ENCODE results near the gene MEI4. TPM values are rescaled to one million over a fixed set of nuclear protein-coding genes. Genes with fewer than 3 reads are reported as not detected.

The MEI4 gene
- total RNA-seq, 1 donor from 2014 or later: not detected

- no peak overlapping the region for H3K27ac Mint-ChIP-seq (ENCODE audit: unreplicated experiment)
- DNase-seq (ENCODE audit: low spot score): no peak
- no peak for TF ChIP-seq CTCF (IDR thresholded peaks at IDR 0.05)
- H3K27me3 Mint-ChIP-seq (ENCODE audit: low read depth): no peaks in the 10 kb centered on the region
- no peaks in the 10 kb centered on the region for H3K4me1 Mint-ChIP-seq (ENCODE audit: low read depth)
- H3K36me3 Mint-ChIP-seq (ENCODE audit: low read depth): no peaks in the 10 kb centered on the region
- peaks cover 2% of the 10 kb centered on the region for H3K9me3 Mint-ChIP-seq (ENCODE audit: low read depth)
- no peak overlapping the region for H3K4me3 Mint-ChIP-seq (ENCODE audit: unreplicated experiment)
These were observed 125.7 kb downstream of the MEI4 start for GRCh38 chr6:77778527-77778926.

GRCh38 chr6:77786935-77787629 is 134.2 kb downstream of the MEI4 start:
- Mint-ChIP-seq H3K4me3 (ENCODE audit: unreplicated experiment) (no peak overlapping the region), H3K9me3 (ENCODE audit: low read depth) (peaks cover 8% of the 10 kb centered on the region), H3K4me1 (ENCODE audit: low read depth) (no peaks in the 10 kb centered on the region), H3K36me3 (ENCODE audit: low read depth) (no peaks in the 10 kb centered on the region), H3K27me3 (ENCODE audit: low read depth) (no peaks in the 10 kb centered on the region), H3K27ac (ENCODE audit: unreplicated experiment) (no peak overlapping the region)
- DNase-seq (ENCODE audit: low spot score): no peak
- no peak for TF ChIP-seq CTCF (IDR thresholded peaks at IDR 0.05)

- Mint-ChIP-seq H3K27me3 (ENCODE audit: low read depth) (no peaks in the 10 kb centered on the region), H3K4me3 (ENCODE audit: unreplicated experiment) (no peak overlapping the region)
- no peak for TF ChIP-seq CTCF (IDR thresholded peaks at IDR 0.05)
These were observed 144.3 kb downstream of the MEI4 start for GRCh38 chr6:77796824-77797809.

GRCh38 chr6:77812304-77812703 is 159.5 kb downstream of the MEI4 start:
- no peaks in the 10 kb centered on the region for H3K36me3 Mint-ChIP-seq (ENCODE audit: low read depth)
- no peak for TF ChIP-seq CTCF (IDR thresholded peaks at IDR 0.05)
- no peak overlapping the region for H3K4me3 Mint-ChIP-seq (ENCODE audit: unreplicated experiment)
- no peak overlapping the region for H3K27ac Mint-ChIP-seq (ENCODE audit: unreplicated experiment)
- H3K27me3 Mint-ChIP-seq (ENCODE audit: low read depth): peaks cover 3% of the 10 kb centered on the region
- H3K9me3 Mint-ChIP-seq (ENCODE audit: low read depth): no peaks in the 10 kb centered on the region
- H3K4me1 Mint-ChIP-seq (ENCODE audit: low read depth): no peaks in the 10 kb centered on the region
- DNase-seq (ENCODE audit: low spot score): no peak

More at GRCh38 chr6:77796824-77797809, 144.3 kb downstream of the MEI4 start:
- Mint-ChIP-seq H3K27ac (ENCODE audit: unreplicated experiment) (no peak overlapping the region), H3K36me3 (ENCODE audit: low read depth) (no peaks in the 10 kb centered on the region), H3K9me3 (ENCODE audit: low read depth) (peaks cover 32% of the 10 kb centered on the region), H3K4me1 (ENCODE audit: low read depth) (no peaks in the 10 kb centered on the region)
- DNase-seq (ENCODE audit: low spot score): no peak

GRCh38 chr6:77813090-77813489 is 160.3 kb downstream of the MEI4 start:
- Mint-ChIP-seq H3K4me1 (ENCODE audit: low read depth) (no peaks in the 10 kb centered on the region), H3K27ac (ENCODE audit: unreplicated experiment) (no peak overlapping the region), H3K27me3 (ENCODE audit: low read depth) (peaks cover 3% of the 10 kb centered on the region), H3K4me3 (ENCODE audit: unreplicated experiment) (no peak overlapping the region), H3K36me3 (ENCODE audit: low read depth) (no peaks in the 10 kb centered on the region), H3K9me3 (ENCODE audit: low read depth) (no peaks in the 10 kb centered on the region)
- no peak for TF ChIP-seq CTCF (IDR thresholded peaks at IDR 0.05)
- DNase-seq (ENCODE audit: low spot score): no peak

Measured in chondrocyte (in vitro differentiated cells).